ENCODE measurements around the gene NPHS1.

NPHS1 gene

GRCh38 chr19:35790981-35791813 is 61.1 kb downstream of the NPHS1 start:
- DNase-seq (no peak), ATAC-seq (replicated peaks) (no peak)
- Mint-ChIP-seq H3K4me3 (no peak overlapping the region), H3K36me3 (ENCODE audit: insufficient read depth) (no peaks in the 10 kb centered on the region), H3K27me3 (peaks cover 10 to 35% of the 10 kb centered on the region in 2 donors), H3K27ac (no peak overlapping the region), H3K9me3 (no peaks in the 10 kb centered on the region), H3K4me1 (ENCODE audit: low read depth in 2 of 2) (no peaks in the 10 kb centered on the region)

GRCh38 chr19:35789978-35790944 is 62.0 kb downstream of the NPHS1 start:
- ATAC-seq (replicated peaks) = no peak
- Mint-ChIP-seq H3K36me3 (ENCODE audit: insufficient read depth) (no peaks in the 10 kb centered on the region), H3K27ac (no peak overlapping the region), H3K4me3 (no peak overlapping the region), H3K4me1 (ENCODE audit: low read depth in 2 of 2) (no peaks in the 10 kb centered on the region), H3K27me3 (peaks cover 7 to 30% of the 10 kb centered on the region in 2 donors), H3K9me3 (no peaks in the 10 kb centered on the region)
- DNase-seq = no peak

- H3K4me1 Mint-ChIP-seq (ENCODE audit: low read depth in 2 of 2) = no peaks in the 10 kb centered on the region
- H3K4me3 Mint-ChIP-seq = no peak overlapping the region
- H3K27me3 Mint-ChIP-seq = peaks cover 7 to 30% of the 10 kb centered on the region in 2 donors
- no peak overlapping the region for H3K27ac Mint-ChIP-seq
- ATAC-seq (replicated peaks) (no peak), DNase-seq (no peak)
- H3K9me3 Mint-ChIP-seq = no peaks in the 10 kb centered on the region
- H3K36me3 Mint-ChIP-seq (ENCODE audit: insufficient read depth) = no peaks in the 10 kb centered on the region
Measured at GRCh38 chr19:35789195-35789977, 62.9 kb downstream of the NPHS1 start.

GRCh38 chr19:35788205-35788960 is 63.9 kb downstream of the NPHS1 start:
- ATAC-seq (replicated peaks) (no peak), DNase-seq (no peak)
- Mint-ChIP-seq H3K36me3 (ENCODE audit: insufficient read depth) (no peaks in the 10 kb centered on the region), H3K4me1 (ENCODE audit: low read depth in 2 of 2) (no peaks in the 10 kb centered on the region), H3K27me3 (peaks cover 0 to 20% of the 10 kb centered on the region in 2 donors), H3K27ac (no peak overlapping the region), H3K9me3 (no peaks in the 10 kb centered on the region), H3K4me3 (no peak overlapping the region)

GRCh38 chr19:35787227-35787799 is 65.0 kb downstream of the NPHS1 start:
- Mint-ChIP-seq H3K4me3 (no peak overlapping the region), H3K27ac (no peak overlapping the region), H3K27me3 (peaks cover 0 to 9% of the 10 kb centered on the region in 2 donors), H3K4me1 (ENCODE audit: low read depth in 2 of 2) (no peaks in the 10 kb centered on the region), H3K9me3 (no peaks in the 10 kb centered on the region), H3K36me3 (ENCODE audit: insufficient read depth) (no peaks in the 10 kb centered on the region)
- ATAC-seq (replicated peaks) (no peak), DNase-seq (no peak)

GRCh38 chr19:35786299-35787160 is 65.8 kb downstream of the NPHS1 start:
- Mint-ChIP-seq H3K36me3 (ENCODE audit: insufficient read depth) (no peaks in the 10 kb centered on the region), H3K27ac (no peak overlapping the region), H3K4me3 (no peak overlapping the region), H3K27me3 (peaks cover 0 to 2% of the 10 kb centered on the region in 2 donors), H3K4me1 (ENCODE audit: low read depth in 2 of 2) (no peaks in the 10 kb centered on the region), H3K9me3 (no peaks in the 10 kb centered on the region)
- no peak for ATAC-seq (replicated peaks)
- DNase-seq = no peak

- Mint-ChIP-seq H3K27me3 (no peaks in the 10 kb centered on the region), H3K36me3 (ENCODE audit: insufficient read depth) (peaks cover 2% of the 10 kb centered on the region), H3K9me3 (no peaks in the 10 kb centered on the region), H3K27ac (no peak overlapping the region), H3K4me3 (no peak overlapping the region), H3K4me1 (ENCODE audit: low read depth in 2 of 2) (no peaks in the 10 kb centered on the region)
- ATAC-seq (replicated peaks) = no peak
- DNase-seq = no peak
Measured at GRCh38 chr19:35785339-35785627, 67.0 kb downstream of the NPHS1 start.

GRCh38 chr19:35784503-35785338 is 67.6 kb downstream of the NPHS1 start:
- ATAC-seq (replicated peaks) = no peak
- Mint-ChIP-seq H3K27me3 (no peaks in the 10 kb centered on the region), H3K36me3 (ENCODE audit: insufficient read depth) (peaks cover 3% of the 10 kb centered on the region), H3K9me3 (no peaks in the 10 kb centered on the region), H3K4me3 (no peak overlapping the region), H3K4me1 (ENCODE audit: low read depth in 2 of 2) (no peaks in the 10 kb centered on the region), H3K27ac (no peak overlapping the region)
- no peak for DNase-seq

GRCh38 chr19:35783469-35784434 is 68.6 kb downstream of the NPHS1 start:
- H3K27ac Mint-ChIP-seq = peak overlapping the region in 1 of 2 donors; percentile 14
- H3K36me3 Mint-ChIP-seq (ENCODE audit: insufficient read depth) = peaks cover 6% of the 10 kb centered on the region
- ATAC-seq (replicated peaks) (no peak), DNase-seq (no peak)
- no peak overlapping the region for H3K4me3 Mint-ChIP-seq
- no peaks in the 10 kb centered on the region for H3K27me3 Mint-ChIP-seq
- no peaks in the 10 kb centered on the region for H3K4me1 Mint-ChIP-seq (ENCODE audit: low read depth in 2 of 2)
- H3K9me3 Mint-ChIP-seq = no peaks in the 10 kb centered on the region

- peak overlapping the region; percentile 14 to 15 for H3K27ac Mint-ChIP-seq
- no peaks in the 10 kb centered on the region for H3K9me3 Mint-ChIP-seq
- ATAC-seq (replicated peaks) (no peak), DNase-seq (no peak)
- H3K4me1 Mint-ChIP-seq (ENCODE audit: low read depth in 2 of 2) = no peaks in the 10 kb centered on the region
- peaks cover 6% of the 10 kb centered on the region for H3K36me3 Mint-ChIP-seq (ENCODE audit: insufficient read depth)
- H3K27me3 Mint-ChIP-seq = no peaks in the 10 kb centered on the region
- no peak overlapping the region for H3K4me3 Mint-ChIP-seq
Measured at GRCh38 chr19:35782589-35782988, 69.7 kb downstream of the NPHS1 start.

All from effector memory CD8-positive, alpha-beta T cell (primary cell).